ENCODE data around the gene ACOT7. TPM values are rescaled to one million over a fixed set of nuclear protein-coding genes. Genes with fewer than 3 reads are reported as not detected.
"Not testable (repeated sequence)": the region's sequence is repeated elsewhere in the genome, so short reads cannot be mapped to it uniquely, and the experiment has no call there.

The ACOT7 gene
- total RNA-seq, result 8.6 TPM
- long read RNA-seq, transcript ACOT7-210 (9 exons, 1,403 nt), result major isoform, 16 of 19 reads
- long read RNA-seq, partial matches to known transcripts, result 3 of 19 reads
- long read RNA-seq, other reads (novel, unspliced or antisense), result 0 of 19 reads

DNA sequence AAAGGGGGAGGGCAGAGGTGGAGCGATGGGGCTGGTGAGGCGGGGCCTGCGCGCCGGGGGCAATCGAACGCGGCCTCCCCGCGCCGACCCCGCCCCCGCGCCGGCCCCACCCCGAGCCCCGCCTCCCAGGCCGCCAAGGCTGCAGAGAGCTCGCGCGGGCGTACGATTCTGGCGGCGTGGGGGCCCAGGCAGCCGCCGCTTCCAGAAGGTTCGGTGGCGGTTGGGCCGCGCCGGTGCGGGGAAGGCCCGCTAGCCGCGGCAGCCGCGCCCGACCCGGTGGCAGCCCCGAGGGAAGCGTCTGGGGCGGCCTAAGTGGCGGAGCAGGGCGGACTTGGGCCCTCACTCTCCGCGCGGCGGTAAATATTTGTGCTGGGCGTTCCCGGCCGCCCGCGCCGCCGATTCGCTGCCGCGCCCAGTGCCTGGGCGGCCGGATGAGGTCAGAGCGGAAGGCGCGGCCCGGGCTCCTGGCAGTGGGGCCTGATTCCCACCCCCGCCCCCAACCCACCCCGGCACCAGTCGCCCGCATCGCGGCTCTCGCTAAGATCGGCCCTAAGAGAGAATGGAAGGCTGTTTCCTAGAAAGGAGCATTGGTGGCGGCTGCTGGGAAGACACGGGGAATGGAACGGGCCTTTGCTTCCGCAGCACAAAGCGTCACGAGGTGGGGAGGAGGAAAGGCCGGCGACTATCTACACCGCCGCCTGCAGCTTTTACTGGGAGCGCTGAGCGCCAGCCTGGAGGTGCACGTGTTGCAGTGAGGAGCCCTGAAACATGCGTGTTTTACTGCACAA is at the start of gene ACOT7:
TSS of gene ACOT7 (minus strand) at position 368 of the 788 bp plus-strand sequence. CDS start 368 bp downstream, outside the sequence.
- H3K4me3 ChIP-seq, result peak within 1 kb of the TSS; percentile 71
- peaks cover 16% of the 10 kb centered on the region for H3K4me1 ChIP-seq
- DNase-seq, result peak; percentile 91
- no peaks in the 10 kb centered on the region for H3K9me3 ChIP-seq (replicated peaks)
- intact Hi-C loops (cut with micrococcal nuclease), result no loop called here
- H3K36me3 ChIP-seq, result no peaks in the 10 kb centered on the region
- H3K27ac ChIP-seq (replicated peaks), result peak within 1 kb of the TSS; percentile 97
- TF ChIP-seq, protein P1, sequence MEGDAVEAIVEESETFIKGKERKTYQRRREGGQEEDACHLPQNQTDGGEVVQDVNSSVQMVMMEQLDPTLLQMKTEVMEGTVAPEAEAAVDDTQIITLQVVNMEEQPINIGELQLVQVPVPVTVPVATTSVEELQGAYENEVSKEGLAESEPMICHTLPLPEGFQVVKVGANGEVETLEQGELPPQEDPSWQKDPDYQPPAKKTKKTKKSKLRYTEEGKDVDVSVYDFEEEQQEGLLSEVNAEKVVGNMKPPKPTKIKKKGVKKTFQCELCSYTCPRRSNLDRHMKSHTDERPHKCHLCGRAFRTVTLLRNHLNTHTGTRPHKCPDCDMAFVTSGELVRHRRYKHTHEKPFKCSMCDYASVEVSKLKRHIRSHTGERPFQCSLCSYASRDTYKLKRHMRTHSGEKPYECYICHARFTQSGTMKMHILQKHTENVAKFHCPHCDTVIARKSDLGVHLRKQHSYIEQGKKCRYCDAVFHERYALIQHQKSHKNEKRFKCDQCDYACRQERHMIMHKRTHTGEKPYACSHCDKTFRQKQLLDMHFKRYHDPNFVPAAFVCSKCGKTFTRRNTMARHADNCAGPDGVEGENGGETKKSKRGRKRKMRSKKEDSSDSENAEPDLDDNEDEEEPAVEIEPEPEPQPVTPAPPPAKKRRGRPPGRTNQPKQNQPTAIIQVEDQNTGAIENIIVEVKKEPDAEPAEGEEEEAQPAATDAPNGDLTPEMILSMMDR (IDR thresholded peaks at IDR 0.05; ENCODE audit: borderline replicate concordance), result peak; percentile 35
- no peaks in the 10 kb centered on the region for H3K27me3 ChIP-seq (ENCODE audit: low read depth)

GRCh38 chr1:6441586-6441985 is 48.0 kb upstream of the ACOT7 start:
- H3K4me3 ChIP-seq, result no peak overlapping the region
- H3K9me3 ChIP-seq (replicated peaks), result no peaks in the 10 kb centered on the region
- peaks cover 8% of the 10 kb centered on the region for H3K4me1 ChIP-seq
- TF ChIP-seq, protein P1 (IDR thresholded peaks at IDR 0.05; ENCODE audit: borderline replicate concordance), result no peak
- H3K27me3 ChIP-seq (ENCODE audit: low read depth), result peaks cover 92% of the 10 kb centered on the region
- no peaks in the 10 kb centered on the region for H3K36me3 ChIP-seq
- DNase-seq, result no peak
- no peak overlapping the region for H3K27ac ChIP-seq (replicated peaks)
- intact Hi-C loops (cut with micrococcal nuclease), result no loop called here

- H3K27me3 ChIP-seq (ENCODE audit: low read depth), result peaks cover 83% of the 10 kb centered on the region
- TF ChIP-seq, protein P1 (IDR thresholded peaks at IDR 0.05; ENCODE audit: borderline replicate concordance), result peak; percentile 49
- no peak for DNase-seq
- peaks cover 8% of the 10 kb centered on the region for H3K4me1 ChIP-seq
- H3K36me3 ChIP-seq, result no peaks in the 10 kb centered on the region
- intact Hi-C loops (cut with micrococcal nuclease), result no loop called here
- no peaks in the 10 kb centered on the region for H3K9me3 ChIP-seq (replicated peaks)
- H3K27ac ChIP-seq (replicated peaks), result no peak overlapping the region
- H3K4me3 ChIP-seq, result peak overlapping the region; percentile 42
Observed at GRCh38 chr1:6440198-6441126, 46.9 kb upstream of the ACOT7 start.

DNA sequence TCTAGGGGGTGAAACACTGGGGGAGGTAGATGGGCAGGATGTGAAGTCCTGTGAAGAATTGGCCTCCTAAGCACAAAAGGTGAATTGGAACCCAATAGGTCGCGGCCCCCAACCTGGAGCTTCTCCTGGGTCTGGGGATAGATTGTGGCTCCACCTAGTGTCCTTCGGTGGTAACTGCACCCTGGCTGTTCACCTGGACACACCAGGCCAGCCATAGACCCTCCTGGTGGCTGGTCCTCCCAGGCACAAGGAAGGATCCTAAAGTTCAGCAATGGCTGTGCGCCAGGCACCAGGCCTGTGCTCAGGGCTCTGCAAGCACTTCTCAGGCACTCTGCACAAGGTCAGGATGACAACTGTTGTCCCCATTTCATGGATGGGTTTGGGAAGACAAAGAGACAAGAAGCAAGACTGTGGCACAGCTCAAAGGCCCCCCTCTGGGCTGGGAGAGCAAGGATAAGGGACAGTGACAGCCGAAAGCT is 44.5 kb upstream of the ACOT7 start:
- Histone ChIP-seq H3K9me3 (replicated peaks) (no peaks in the 10 kb centered on the region), H3K4me1 (peaks cover 8% of the 10 kb centered on the region), H3K36me3 (no peaks in the 10 kb centered on the region), H3K27me3 (ENCODE audit: low read depth) (peaks cover 59% of the 10 kb centered on the region), H3K4me3 (no peak overlapping the region), H3K27ac (replicated peaks) (no peak overlapping the region)
- TF ChIP-seq, protein P1 (IDR thresholded peaks at IDR 0.05; ENCODE audit: borderline replicate concordance), result peak; percentile 97
- intact Hi-C loops (cut with micrococcal nuclease), result no loop called here
- peak; percentile 52 for DNase-seq

DNA sequence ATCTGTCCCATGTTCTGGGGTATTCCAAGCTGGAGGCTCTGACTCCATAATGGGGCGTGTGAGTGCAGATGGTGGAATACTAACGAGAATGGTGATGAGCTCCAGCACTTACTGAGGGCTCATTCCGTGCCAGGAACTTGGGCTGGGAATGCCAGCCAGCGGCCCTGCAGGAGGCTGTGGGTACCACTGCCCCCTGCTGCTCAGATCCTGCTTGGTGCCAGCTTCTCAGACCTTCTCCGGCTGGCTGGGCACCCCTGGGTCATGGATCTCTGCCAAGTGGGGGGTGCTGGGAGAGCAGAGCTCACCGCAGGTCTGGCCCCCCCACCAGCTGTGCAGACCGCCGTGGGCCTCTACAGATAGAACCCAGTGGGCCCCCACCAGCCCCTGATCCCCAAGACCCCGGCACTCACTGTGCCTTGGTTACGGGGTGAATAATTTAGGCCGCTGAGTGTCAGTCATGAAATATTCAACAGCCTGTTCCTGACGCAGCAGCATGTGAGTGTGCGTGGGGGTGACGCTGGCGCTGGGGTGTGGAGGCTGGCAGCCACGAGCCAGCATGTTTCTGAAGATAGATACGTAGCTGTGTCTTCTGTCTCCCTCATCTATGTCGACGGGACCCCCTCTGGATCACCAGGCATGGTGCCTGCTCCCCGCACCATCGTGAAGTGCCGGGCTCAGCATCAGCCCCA is 43.6 kb upstream of the ACOT7 start:
- H3K36me3 ChIP-seq; intact Hi-C loops (cut with micrococcal nuclease); H3K4me1 ChIP-seq; H3K4me3 ChIP-seq; H3K27ac ChIP-seq (replicated peaks); H3K9me3 ChIP-seq (replicated peaks); DNase-seq: not testable (repeated sequence)
- peaks cover 56% of the 10 kb centered on the region for H3K27me3 ChIP-seq (ENCODE audit: low read depth)
- TF ChIP-seq, protein P1 (IDR thresholded peaks at IDR 0.05; ENCODE audit: borderline replicate concordance), result peak; percentile 44

- DNase-seq; H3K4me1 ChIP-seq; H3K4me3 ChIP-seq; H3K36me3 ChIP-seq; H3K9me3 ChIP-seq (replicated peaks); H3K27ac ChIP-seq (replicated peaks); intact Hi-C loops (cut with micrococcal nuclease): not testable (repeated sequence)
- peaks cover 50% of the 10 kb centered on the region for H3K27me3 ChIP-seq (ENCODE audit: low read depth)
Observed at GRCh38 chr1:6436277-6436676, 42.7 kb upstream of the ACOT7 start.
